WTC11 (cell line): Measurements from ENCODE around the gene CASP6. TPM values are rescaled to one million over a fixed set of nuclear protein-coding genes. Genes with fewer than 3 reads are reported as not detected.
"Not testable (repeated sequence)": the region's sequence is repeated elsewhere in the genome, so short reads cannot be mapped to it uniquely, and the experiment has no call there.

Source experiments
- ATAC-seq: fragments of 200-7000 bp; cut with Tn5 transposase; 2 replicates; pipeline ENCODE4 v1.10.0; 2021; ENCODE audit warnings: mild to moderate bottlenecking, moderate library complexity
- CTCF ChIA-PET: fragments of 300-600 bp; sonication (Branson Sonifier 250); formaldehyde crosslinking; loops from one replicate; lab custom pipeline; 2021; ENCODE audit warnings: antibody characterized with exemption; lab: Charles Lee
- POLR2A ChIA-PET: fragments of 350-600 bp; sonication (Branson Sonifier 250); formaldehyde crosslinking; loops from one replicate; lab custom pipeline; 2021; ENCODE audit warnings: antibody characterized with exemption; lab: Charles Lee
- DNase-seq: peaks from one replicate; pipeline ENCODE4 v3.0.0; 2021; ENCODE audit warnings: low spot score
- H3K27ac Mint-ChIP-seq: 2 replicates; pipeline ENCODE4 v1.8.0; 2021; ENCODE audit warnings: mixed read lengths
- H3K27me3 Mint-ChIP-seq: 2 replicates; pipeline ENCODE4 v1.8.0; 2021; ENCODE audit warnings: low read depth, mild to moderate bottlenecking, moderate library complexity, mixed read lengths
- H3K36me3 Mint-ChIP-seq: 2 replicates; pipeline ENCODE4 v1.8.0; 2021; ENCODE audit warnings: mixed read lengths
- H3K4me1 Mint-ChIP-seq: 2 replicates; pipeline ENCODE4 v1.8.0; 2022; ENCODE audit warnings: mixed read lengths
- H3K4me3 Mint-ChIP-seq: 2 replicates; pipeline ENCODE4 v1.8.0; 2021; ENCODE audit warnings: mild to moderate bottlenecking, moderate library complexity, mixed read lengths
- H3K9me3 Mint-ChIP-seq: 2 replicates; pipeline ENCODE4 v1.8.0; 2021; ENCODE audit warnings: mixed read lengths
- CBFB ChIP-seq: sonication (generic); formaldehyde crosslinking; IDR thresholded peaks from 2 replicates; pipeline ENCODE4 v1.8.1; 2022; ENCODE audit warnings: mild to moderate bottlenecking, low read depth, missing genetic modification reagents
- CREB1 ChIP-seq: sonication (generic); formaldehyde crosslinking; IDR thresholded peaks from 2 replicates; pipeline ENCODE4 v1.8.0; 2023; ENCODE audit warnings: mild to moderate bottlenecking, missing genetic modification reagents
- CTCF ChIP-seq: fragments of 200-600 bp; IDR thresholded peaks from 2 replicates; pipeline ENCODE4 v1.8.0; 2022; ENCODE audit warnings: antibody characterized with exemption
- E2F1 ChIP-seq: sonication (generic); formaldehyde crosslinking; IDR thresholded peaks from 2 replicates; pipeline ENCODE4 v1.8.0; 2022; ENCODE audit warnings: mild to moderate bottlenecking, missing genetic modification reagents
- FOXP4 ChIP-seq: sonication (generic); formaldehyde crosslinking; IDR thresholded peaks from 2 replicates; pipeline ENCODE4 v1.8.0; 2022; ENCODE audit warnings: mild to moderate bottlenecking, missing genetic modification reagents
- GABPB1 ChIP-seq: sonication (generic); formaldehyde crosslinking; IDR thresholded peaks from 2 replicates; pipeline ENCODE4 v1.8.1; 2023; ENCODE audit warnings: mild to moderate bottlenecking, missing genetic modification reagents
- GTF2I ChIP-seq: fragments of 250-450 bp; sonication (Bioruptor Pico); conservative IDR thresholded peaks from 2 replicates; pipeline ENCODE4 v1.4.0; 2021; ENCODE audit warnings: mild to moderate bottlenecking
- HMGXB4 ChIP-seq: sonication (generic); formaldehyde crosslinking; IDR thresholded peaks from 2 replicates; pipeline ENCODE4 v1.8.1; 2023; ENCODE audit warnings: mild to moderate bottlenecking, moderate library complexity, missing genetic modification reagents
- MAX ChIP-seq: sonication (generic); formaldehyde crosslinking; IDR thresholded peaks from 2 replicates; pipeline ENCODE4 v1.8.0; 2022; ENCODE audit warnings: mild to moderate bottlenecking, missing genetic modification reagents
- MXD4 ChIP-seq: fragments of 250-450 bp; sonication (Bioruptor Pico); IDR thresholded peaks from 2 replicates; pipeline ENCODE4 v1.8.0; 2021; ENCODE audit warnings: mild to moderate bottlenecking, moderate library complexity, borderline replicate concordance
- MYBL2 ChIP-seq: sonication (generic); formaldehyde crosslinking; IDR thresholded peaks from 2 replicates; pipeline ENCODE4 v1.8.1; 2023; ENCODE audit warnings: mild to moderate bottlenecking, moderate library complexity, missing genetic modification reagents
- NFYB ChIP-seq: sonication (generic); formaldehyde crosslinking; conservative IDR thresholded peaks from 2 replicates; pipeline ENCODE4 v1.8.0; 2022; ENCODE audit warnings: low read depth, missing genetic modification reagents
- SMAD3 ChIP-seq: sonication (generic); formaldehyde crosslinking; IDR thresholded peaks from 2 replicates; pipeline ENCODE4 v1.8.0; 2022; ENCODE audit warnings: missing genetic modification reagents, mild to moderate bottlenecking, borderline replicate concordance
- SOX15 ChIP-seq: fragments of 250-450 bp; sonication (Bioruptor Pico); IDR thresholded peaks from 2 replicates; pipeline ENCODE4 v1.9.0; 2021; ENCODE audit warnings: mild to moderate bottlenecking
- ZBTB43 ChIP-seq: sonication (generic); formaldehyde crosslinking; IDR thresholded peaks from 2 replicates; pipeline ENCODE4 v1.8.1; 2023; ENCODE audit warnings: mild to moderate bottlenecking, missing genetic modification reagents
- ZNF138 ChIP-seq: sonication (generic); formaldehyde crosslinking; conservative IDR thresholded peaks from 2 replicates; pipeline ENCODE4 v1.8.1; 2022; ENCODE audit warnings: mild to moderate bottlenecking, moderate library complexity, missing genetic modification reagents
- ZNF232 ChIP-seq: sonication (generic); formaldehyde crosslinking; IDR thresholded peaks from 2 replicates; pipeline ENCODE4 v1.8.0; 2022; ENCODE audit warnings: mild to moderate bottlenecking, missing genetic modification reagents
- ZNF416 ChIP-seq: fragments of 250-450 bp; sonication (Bioruptor Pico); IDR thresholded peaks from 2 replicates; pipeline ENCODE4 v1.9.0; 2021; ENCODE audit warnings: mild to moderate bottlenecking, inconsistent platforms
- ZNF512 ChIP-seq: sonication (generic); formaldehyde crosslinking; IDR thresholded peaks from 2 replicates; pipeline ENCODE4 v1.8.1; 2022; ENCODE audit warnings: missing genetic modification reagents, borderline replicate concordance
- ZNF671 ChIP-seq: fragments of 250-450 bp; sonication (Bioruptor Pico); IDR thresholded peaks from 2 replicates; pipeline ENCODE4 v1.8.0; 2021; ENCODE audit warnings: mild to moderate bottlenecking
- ZSCAN18 ChIP-seq: fragments of 250-450 bp; sonication (Bioruptor Pico); IDR thresholded peaks from 2 replicates; pipeline ENCODE4 v2.1.2; 2022; ENCODE audit warnings: mild to moderate bottlenecking, moderate library complexity
- total RNA-seq: library from RNA; stranded (reverse); gene quantifications from 3 replicates; pipeline ENCODE4 v1.2.3, GENCODE V29; 2021

CASP6 gene
- total RNA-seq, 1 experiment from 2014 or later: 26.0 TPM

GRCh38 chr4:109683621-109684253 lies 19.5 kb downstream of the CASP6 start (continued):
- TF ChIP-seq ZNF512: no peak
- TF ChIP-seq, all 79 proteins: peak for 0

- no peak overlapping the region for H3K27ac Mint-ChIP-seq
- no peak overlapping the region for H3K4me3 Mint-ChIP-seq
- H3K36me3 Mint-ChIP-seq: peaks cover 27% of the 10 kb centered on the region
- peaks cover 8% of the 10 kb centered on the region for H3K27me3 Mint-ChIP-seq
- H3K4me1 Mint-ChIP-seq: peaks cover 38% of the 10 kb centered on the region
- ATAC-seq: peak; percentile 74
- CTCF ChIA-PET: no interaction called here
- no peak for DNase-seq
- peaks cover 21% of the 10 kb centered on the region for H3K9me3 Mint-ChIP-seq
- TF ChIP-seq ZSCAN18 (CRISPR knock-in tag) (no peak), CREB1 (no peak), MYBL2 (no peak), SOX15 (no peak), SMAD3 (CRISPR knock-in tag) (no peak), CBFB (CRISPR knock-in tag) (no peak), E2F1 (CRISPR knock-in tag) (no peak), GTF2I (CRISPR knock-in tag) (no peak), HMGXB4 (CRISPR knock-in tag) (no peak), ZNF138 (CRISPR knock-in tag) (no peak), CTCF (no peak), NFYB (CRISPR knock-in tag) (no peak), MXD4 (CRISPR knock-in tag) (no peak), MAX (CRISPR knock-in tag) (no peak), ZNF416 (CRISPR knock-in tag) (no peak), GABPB1 (CRISPR knock-in tag) (no peak), ZBTB43 (CRISPR knock-in tag) (no peak), ZNF671 (no peak), FOXP4 (CRISPR knock-in tag) (no peak), ZNF232 (CRISPR knock-in tag) (no peak)
- TF ChIP-seq, all 79 proteins: peak for 0
- POLR2A ChIA-PET: no interaction called here
Measured at GRCh38 chr4:109682875-109683274, 20.4 kb downstream of the CASP6 start.

GRCh38 chr4:109678925-109679324 lies 24.3 kb downstream of the CASP6 start:
- peaks cover 30% of the 10 kb centered on the region for H3K4me1 Mint-ChIP-seq
- DNase-seq, CTCF ChIA-PET, ATAC-seq, POLR2A ChIA-PET, H3K27me3 Mint-ChIP-seq, H3K27ac Mint-ChIP-seq, H3K4me3 Mint-ChIP-seq: not testable (repeated sequence)
- peaks cover 38% of the 10 kb centered on the region for H3K9me3 Mint-ChIP-seq
- peaks cover 39% of the 10 kb centered on the region for H3K36me3 Mint-ChIP-seq

- Mint-ChIP-seq H3K4me1 (peaks cover 26% of the 10 kb centered on the region), H3K36me3 (peaks cover 39% of the 10 kb centered on the region), H3K9me3 (peaks cover 38% of the 10 kb centered on the region)
- H3K27me3 Mint-ChIP-seq, CTCF ChIA-PET, H3K27ac Mint-ChIP-seq, POLR2A ChIA-PET, H3K4me3 Mint-ChIP-seq, ATAC-seq, DNase-seq: not testable (repeated sequence)
Measured at GRCh38 chr4:109678472-109678871, 24.8 kb downstream of the CASP6 start.
